ENCODE results near the gene JAKMIP2. TPM values are rescaled to one million over a fixed set of nuclear protein-coding genes. Genes with fewer than 3 reads are reported as not detected.

The JAKMIP2 gene
- total and polyA plus RNA-seq, 2 donors (not counting 1 experiment from before 2014, with no cell fraction given) = 1.3 to 6.5 TPM

GRCh38 chr5:147712598-147712997, 69.9 kb downstream of the JAKMIP2 start:
- Histone ChIP-seq H2AFZ (ENCODE audit: low read length) (no peak overlapping the region), H4K20me1 (ENCODE audit: control insufficient read depth, extremely low read depth, insufficient read depth, low read length) (no peaks in the 10 kb centered on the region), H3K27me3 (ENCODE audit: control insufficient read depth, insufficient read depth, low read length) (no peaks in the 10 kb centered on the region), H3K27ac (ENCODE audit: insufficient read depth, low read length) (no peak overlapping the region), H3K4me3 (replicated peaks in 1 of 4; ENCODE audit: control extremely low read depth in 1 of 4, insufficient read depth in 1 of 4, low read depth in 3 of 4, low read length in 4 of 4) (no peak overlapping the region), H3K9ac (ENCODE audit: insufficient read depth, low read length) (no peak overlapping the region), H3K4me2 (ENCODE audit: extremely low read depth, insufficient read depth, low read length) (no peak overlapping the region), H3K36me3 (ENCODE audit: control insufficient read depth, insufficient read depth, low read length) (no peaks in the 10 kb centered on the region), H3K9me3 (ENCODE audit: control insufficient read depth, insufficient read depth, low read depth, low read length) (no peaks in the 10 kb centered on the region), H3K79me2 (ENCODE audit: control insufficient read depth, insufficient read depth, low read length) (no peaks in the 10 kb centered on the region), H3K4me1 (ENCODE audit: control insufficient read depth, extremely low read depth, insufficient read depth, low read length) (no peaks in the 10 kb centered on the region)
- TF ChIP-seq EZH2 (IDR thresholded peaks at IDR 0.05; ENCODE audit: low read length, missing control alignments) = no peak
- TF ChIP-seq, protein P1, sequence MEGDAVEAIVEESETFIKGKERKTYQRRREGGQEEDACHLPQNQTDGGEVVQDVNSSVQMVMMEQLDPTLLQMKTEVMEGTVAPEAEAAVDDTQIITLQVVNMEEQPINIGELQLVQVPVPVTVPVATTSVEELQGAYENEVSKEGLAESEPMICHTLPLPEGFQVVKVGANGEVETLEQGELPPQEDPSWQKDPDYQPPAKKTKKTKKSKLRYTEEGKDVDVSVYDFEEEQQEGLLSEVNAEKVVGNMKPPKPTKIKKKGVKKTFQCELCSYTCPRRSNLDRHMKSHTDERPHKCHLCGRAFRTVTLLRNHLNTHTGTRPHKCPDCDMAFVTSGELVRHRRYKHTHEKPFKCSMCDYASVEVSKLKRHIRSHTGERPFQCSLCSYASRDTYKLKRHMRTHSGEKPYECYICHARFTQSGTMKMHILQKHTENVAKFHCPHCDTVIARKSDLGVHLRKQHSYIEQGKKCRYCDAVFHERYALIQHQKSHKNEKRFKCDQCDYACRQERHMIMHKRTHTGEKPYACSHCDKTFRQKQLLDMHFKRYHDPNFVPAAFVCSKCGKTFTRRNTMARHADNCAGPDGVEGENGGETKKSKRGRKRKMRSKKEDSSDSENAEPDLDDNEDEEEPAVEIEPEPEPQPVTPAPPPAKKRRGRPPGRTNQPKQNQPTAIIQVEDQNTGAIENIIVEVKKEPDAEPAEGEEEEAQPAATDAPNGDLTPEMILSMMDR (conservative IDR thresholded peaks at IDR 0.05 in 1 of 2, IDR thresholded peaks at IDR 0.05 in 1 of 2; ENCODE audit: low read depth in 1 of 2, low read length in 2 of 2) = no peak
- no peak for DNase-seq (ENCODE audit: low read depth in 2 of 2)

- H3K9ac ChIP-seq (ENCODE audit: insufficient read depth, low read length) = no peak overlapping the region
- H3K4me2 ChIP-seq (ENCODE audit: extremely low read depth, insufficient read depth, low read length) = no peak overlapping the region
- H3K27ac ChIP-seq (ENCODE audit: insufficient read depth, low read length) = no peak overlapping the region
- H3K27me3 ChIP-seq (ENCODE audit: control insufficient read depth, insufficient read depth, low read length) = no peaks in the 10 kb centered on the region
- H3K4me1 ChIP-seq (ENCODE audit: control insufficient read depth, extremely low read depth, insufficient read depth, low read length) = no peaks in the 10 kb centered on the region
- H4K20me1 ChIP-seq (ENCODE audit: control insufficient read depth, extremely low read depth, insufficient read depth, low read length) = no peaks in the 10 kb centered on the region
- no peaks in the 10 kb centered on the region for H3K9me3 ChIP-seq (ENCODE audit: control insufficient read depth, insufficient read depth, low read depth, low read length)
- H2AFZ ChIP-seq (ENCODE audit: low read length) = no peak overlapping the region
- no peaks in the 10 kb centered on the region for H3K36me3 ChIP-seq (ENCODE audit: control insufficient read depth, insufficient read depth, low read length)
- H3K79me2 ChIP-seq (ENCODE audit: control insufficient read depth, insufficient read depth, low read length) = no peaks in the 10 kb centered on the region
- no peak for TF ChIP-seq EZH2 (IDR thresholded peaks at IDR 0.05; ENCODE audit: low read length, missing control alignments)
- TF ChIP-seq, protein P1 (conservative IDR thresholded peaks at IDR 0.05 in 1 of 2, IDR thresholded peaks at IDR 0.05 in 1 of 2; ENCODE audit: low read depth in 1 of 2, low read length in 2 of 2) = no peak
- no peak overlapping the region for H3K4me3 ChIP-seq (replicated peaks in 1 of 4; ENCODE audit: control extremely low read depth in 1 of 4, insufficient read depth in 1 of 4, low read depth in 3 of 4, low read length in 4 of 4)
- DNase-seq (ENCODE audit: low read depth in 2 of 2) = no peak
These were observed 70.5 kb downstream of the JAKMIP2 start for GRCh38 chr5:147712019-147712418.

GRCh38 chr5:147711019-147711418, 71.5 kb downstream of the JAKMIP2 start:
- H3K4me1 ChIP-seq (ENCODE audit: control insufficient read depth, extremely low read depth, insufficient read depth, low read length) = no peaks in the 10 kb centered on the region
- no peak for TF ChIP-seq EZH2 (IDR thresholded peaks at IDR 0.05; ENCODE audit: low read length, missing control alignments)
- TF ChIP-seq, protein P1 (conservative IDR thresholded peaks at IDR 0.05 in 1 of 2, IDR thresholded peaks at IDR 0.05 in 1 of 2; ENCODE audit: low read depth in 1 of 2, low read length in 2 of 2) = no peak
- no peaks in the 10 kb centered on the region for H3K27me3 ChIP-seq (ENCODE audit: control insufficient read depth, insufficient read depth, low read length)
- no peaks in the 10 kb centered on the region for H3K9me3 ChIP-seq (ENCODE audit: control insufficient read depth, insufficient read depth, low read depth, low read length)
- H3K27ac ChIP-seq (ENCODE audit: insufficient read depth, low read length) = no peak overlapping the region
- DNase-seq (ENCODE audit: low read depth in 2 of 2) = no peak
- H3K79me2 ChIP-seq (ENCODE audit: control insufficient read depth, insufficient read depth, low read length) = no peaks in the 10 kb centered on the region
- no peak overlapping the region for H3K4me3 ChIP-seq (replicated peaks in 1 of 4; ENCODE audit: control extremely low read depth in 1 of 4, insufficient read depth in 1 of 4, low read depth in 3 of 4, low read length in 4 of 4)
- H3K4me2 ChIP-seq (ENCODE audit: extremely low read depth, insufficient read depth, low read length) = no peak overlapping the region
- no peaks in the 10 kb centered on the region for H4K20me1 ChIP-seq (ENCODE audit: control insufficient read depth, extremely low read depth, insufficient read depth, low read length)
- H3K36me3 ChIP-seq (ENCODE audit: control insufficient read depth, insufficient read depth, low read length) = no peaks in the 10 kb centered on the region
- H3K9ac ChIP-seq (ENCODE audit: insufficient read depth, low read length) = no peak overlapping the region
- H2AFZ ChIP-seq (ENCODE audit: low read length) = no peak overlapping the region
